CD4-positive, alpha-beta T cell (primary cell): ENCODE results near the gene PTTG2. TPM values are rescaled to one million over a fixed set of nuclear protein-coding genes. Genes with fewer than 3 reads are reported as not detected.

Source experiments
- ATAC-seq: fragments of 200-7000 bp; cut with Tn5 transposase; one replicate; pipeline ENCODE4 v1.10.0; 2022; ENCODE audit warnings: mild to moderate bottlenecking; ENCODE audit not compliant: poor library complexity
- CTCF ChIA-PET: fragments of 350-600 bp; sonication (Branson Sonifier 250); formaldehyde crosslinking; loops from one replicate; lab custom pipeline; 2021; ENCODE audit warnings: antibody characterized with exemption, inconsistent platforms; lab: Charles Lee
- POLR2A ChIA-PET: fragments of 350-600 bp; sonication (Branson Sonifier 250); formaldehyde crosslinking; loops from one replicate; lab custom pipeline; 2021; ENCODE audit warnings: antibody characterized with exemption, inconsistent platforms; lab: Charles Lee
- DNase-seq, 14 experiments: peaks; one replicate each; pipeline ENCODE4 v3.0.0-alpha.2; 2013 to 2020; ENCODE audit warnings: mixed read lengths in 2 of 14
- H3K27ac ChIP-seq, 2 donors: one replicate each; pipeline versions ENCODE4 v1.5.1 to v1.7.0; 2013; ENCODE audit warnings: low read length in 2 of 2, low read depth in 1 of 2, mild to moderate bottlenecking in 1 of 2
- H3K27me3 ChIP-seq, 2 experiments: 1 replicate in 1 of 2; 2 replicates in 1 of 2; pipeline versions ENCODE4 v1.6.1 to v1.7.0; 2013; ENCODE audit warnings: low read length in 2 of 2, control low read depth in 1 of 2, mild to moderate bottlenecking in 1 of 2, moderate library complexity in 1 of 2; ENCODE audit not compliant: insufficient read depth in 2 of 2, control insufficient read depth in 1 of 2
- H3K36me3 ChIP-seq: one replicate; pipeline ENCODE4 v1.6.1; 2013; ENCODE audit warnings: low read length, control low read depth; ENCODE audit not compliant: insufficient read depth
- H3K4me1 ChIP-seq: one replicate; pipeline ENCODE4 v1.6.1; 2013; ENCODE audit warnings: low read length, control low read depth; ENCODE audit not compliant: insufficient read depth
- H3K4me3 ChIP-seq: one replicate; pipeline ENCODE4 v1.5.1; 2013; ENCODE audit warnings: mild to moderate bottlenecking, low read length, moderate library complexity
- H3K9me3 ChIP-seq, 2 experiments: 1 replicate in 1 of 2; 2 replicates in 1 of 2; pipeline versions ENCODE4 v1.6.1 to v1.7.0; 2013; ENCODE audit warnings: low read length in 2 of 2, mild to moderate bottlenecking in 2 of 2, control low read depth in 1 of 2, moderate library complexity in 1 of 2; ENCODE audit not compliant: control insufficient read depth in 1 of 2, insufficient read depth in 1 of 2
- H3K27ac Mint-ChIP-seq: one replicate; pipeline ENCODE4 v1.8.0; 2020; ENCODE audit warnings: mixed read lengths
- H3K27me3 Mint-ChIP-seq: one replicate; pipeline ENCODE4 v1.8.0; 2021; ENCODE audit warnings: mixed read lengths
- H3K36me3 Mint-ChIP-seq: one replicate; pipeline ENCODE4 v1.8.0; 2021; ENCODE audit warnings: low read depth, mixed read lengths
- H3K4me1 Mint-ChIP-seq: one replicate; pipeline ENCODE4 v1.8.0; 2021; ENCODE audit warnings: low read depth, mixed read lengths
- H3K4me3 Mint-ChIP-seq: one replicate; pipeline ENCODE4 v1.8.0; 2020; ENCODE audit warnings: mild to moderate bottlenecking, mixed read lengths
- H3K9me3 Mint-ChIP-seq: one replicate; pipeline ENCODE4 v1.8.0; 2020; ENCODE audit warnings: mixed read lengths
- intact Hi-C, 2 experiments: fragments of 100-400 bp; cut with DNase I in 1 of 2; cut with micrococcal nuclease in 1 of 2; formaldehyde crosslinking; loops; one replicate each; pipeline versions ENCODE4 v1.15.1 to v1.9.0; 2023 to 2025; cut with DNase I, micrococcal nuclease
- polyA plus RNA-seq, 2 donors: library from polyadenylated mRNA; unstranded; fragments of 120-200 nt; gene quantifications; one replicate each; pipeline ENCODE4 v1.2.1, GENCODE V29; 2013
- total RNA-seq, 174 experiments: library from RNA in 2 of 174; stranded (reverse) in 2 of 174; gene quantifications; one replicate each; pipeline ENCODE4 v1.2.3 and lab custom pipeline; 2021 to 2026
- TF ChIP-seq, protein P1 (sequence below): fragments of 200-600 bp; IDR thresholded peaks from one replicate; pipeline ENCODE4 v1.8.0; 2022; ENCODE audit warnings: antibody characterized with exemption, mild to moderate bottlenecking

Gene PTTG2
- total RNA-seq (1 to 10 TPM in 1 of 2 experiments, under 1 TPM in 1; 0.55 to 1.3 TPM), total RNA-seq (lab: John Stamatoyannopoulos, UW) (0 to 1.6 (median 0.23) reads per million in 172 experiments)
- 0.73 TPM for polyA plus RNA-seq (2013, experiment 1 of 2)
- 0.99 TPM for polyA plus RNA-seq (2013, experiment 2 of 2)

DNA sequence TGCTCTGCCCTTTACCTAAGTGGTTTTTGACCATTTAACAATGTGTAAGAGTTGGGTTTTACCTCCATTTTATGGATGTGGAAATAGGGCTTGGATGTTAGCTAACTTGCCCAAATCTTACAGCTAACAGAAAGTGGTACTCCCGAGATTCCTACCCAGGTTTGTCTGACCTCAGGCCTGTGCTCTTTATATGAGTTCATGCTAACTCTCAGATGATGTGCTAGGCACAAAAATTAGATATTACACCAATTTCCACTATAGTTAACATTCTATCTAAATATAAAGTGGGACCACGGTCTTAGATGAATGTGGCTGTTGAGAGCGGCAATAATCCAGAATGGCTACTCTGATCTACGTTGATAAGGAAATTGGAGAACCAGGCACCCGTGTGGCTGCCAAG, at the start of gene PTTG2:
PTTG2 (plus strand) TSS at position 301 of the 400 bp plus-strand sequence; CDS start at position 338, 37 bp downstream.
- H3K9me3 Mint-ChIP-seq = no peaks in the 10 kb centered on the region
- H3K36me3 Mint-ChIP-seq = no peaks in the 10 kb centered on the region
- H3K36me3 ChIP-seq = no peaks in the 10 kb centered on the region
- H3K27me3 Mint-ChIP-seq = no peaks in the 10 kb centered on the region
- no peaks in the 10 kb centered on the region for H3K9me3 ChIP-seq
- TF ChIP-seq, protein P1, sequence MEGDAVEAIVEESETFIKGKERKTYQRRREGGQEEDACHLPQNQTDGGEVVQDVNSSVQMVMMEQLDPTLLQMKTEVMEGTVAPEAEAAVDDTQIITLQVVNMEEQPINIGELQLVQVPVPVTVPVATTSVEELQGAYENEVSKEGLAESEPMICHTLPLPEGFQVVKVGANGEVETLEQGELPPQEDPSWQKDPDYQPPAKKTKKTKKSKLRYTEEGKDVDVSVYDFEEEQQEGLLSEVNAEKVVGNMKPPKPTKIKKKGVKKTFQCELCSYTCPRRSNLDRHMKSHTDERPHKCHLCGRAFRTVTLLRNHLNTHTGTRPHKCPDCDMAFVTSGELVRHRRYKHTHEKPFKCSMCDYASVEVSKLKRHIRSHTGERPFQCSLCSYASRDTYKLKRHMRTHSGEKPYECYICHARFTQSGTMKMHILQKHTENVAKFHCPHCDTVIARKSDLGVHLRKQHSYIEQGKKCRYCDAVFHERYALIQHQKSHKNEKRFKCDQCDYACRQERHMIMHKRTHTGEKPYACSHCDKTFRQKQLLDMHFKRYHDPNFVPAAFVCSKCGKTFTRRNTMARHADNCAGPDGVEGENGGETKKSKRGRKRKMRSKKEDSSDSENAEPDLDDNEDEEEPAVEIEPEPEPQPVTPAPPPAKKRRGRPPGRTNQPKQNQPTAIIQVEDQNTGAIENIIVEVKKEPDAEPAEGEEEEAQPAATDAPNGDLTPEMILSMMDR = no peak
- H3K27ac ChIP-seq = no peak within 1 kb of the TSS
- DNase-seq = no peak
- no peak within 1 kb of the TSS for H3K4me3 Mint-ChIP-seq
- no peaks in the 10 kb centered on the region for H3K27me3 ChIP-seq
- no peak within 1 kb of the TSS for H3K4me3 ChIP-seq
- CTCF ChIA-PET = no interaction called here
- POLR2A ChIA-PET = no interaction called here
- no peak within 1 kb of the TSS for H3K27ac Mint-ChIP-seq
- intact Hi-C loops = no loop called here
- H3K4me1 ChIP-seq = no peaks in the 10 kb centered on the region
- H3K4me1 Mint-ChIP-seq = peaks cover 4% of the 10 kb centered on the region
- no peak for ATAC-seq

DNA sequence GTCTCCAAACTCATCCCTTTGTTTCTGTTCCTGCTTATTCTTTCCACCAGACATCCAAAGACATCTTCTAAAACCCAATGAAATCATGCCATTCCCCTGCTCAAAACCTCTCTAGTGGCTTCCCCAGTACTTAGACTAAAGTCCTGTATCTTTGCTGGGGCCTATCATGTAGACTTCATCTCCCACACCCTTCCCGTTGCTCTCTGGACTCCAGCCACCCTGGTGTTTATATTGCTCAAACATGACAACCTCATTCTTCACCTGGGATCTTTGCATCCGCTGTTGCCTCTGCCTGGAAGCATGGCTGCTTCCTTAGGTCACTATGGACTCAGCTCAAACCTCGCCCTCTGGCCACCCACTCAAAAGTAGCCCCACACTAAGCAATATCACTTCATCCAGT, 45.7 kb upstream of the PTTG2 start:
- no peak for ATAC-seq
- no peaks in the 10 kb centered on the region for H3K9me3 Mint-ChIP-seq
- Histone ChIP-seq H3K4me3 (no peak overlapping the region), H3K9me3 (no peaks in the 10 kb centered on the region), H3K27ac (no peak overlapping the region), H3K27me3 (no peaks in the 10 kb centered on the region), H3K4me1 (no peaks in the 10 kb centered on the region), H3K36me3 (no peaks in the 10 kb centered on the region)
- no peak for DNase-seq
- intact Hi-C loops = no loop called here
- H3K4me1 Mint-ChIP-seq = peaks cover 22% of the 10 kb centered on the region
- H3K36me3 Mint-ChIP-seq = no peaks in the 10 kb centered on the region
- no peaks in the 10 kb centered on the region for H3K27me3 Mint-ChIP-seq
- CTCF ChIA-PET = interaction anchor here (0.6 kb wide), 1 partner anchor 70 kb away, joined by 3 read pairs; no protein-coding TSS in a partner anchor
- POLR2A ChIA-PET = interaction anchor here (0.7 kb wide), 1 partner anchor 108 kb away, joined by 3 read pairs; no protein-coding TSS in a partner anchor
- H3K27ac Mint-ChIP-seq = no peak overlapping the region
- TF ChIP-seq, protein P1 = no peak
- no peak overlapping the region for H3K4me3 Mint-ChIP-seq

DNA sequence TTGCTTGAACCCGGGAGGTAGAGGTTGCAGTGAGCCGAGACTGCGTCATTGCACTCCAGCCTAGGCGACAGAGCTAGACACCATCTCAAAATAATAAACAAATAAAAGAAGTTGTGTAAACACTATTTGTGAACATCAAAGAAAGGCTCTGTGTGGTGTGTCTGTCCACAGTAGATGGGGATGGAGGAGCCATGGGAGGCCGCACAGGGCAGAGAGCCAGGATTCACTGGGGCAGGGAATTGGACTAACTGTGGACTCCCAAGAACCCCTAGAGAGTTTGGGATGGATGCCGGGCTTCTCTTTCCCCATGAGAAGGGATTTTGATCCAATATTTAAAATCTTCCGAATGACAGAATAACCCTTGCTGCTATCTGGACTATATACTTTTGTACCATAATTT, 42.8 kb upstream of the PTTG2 start:
- Mint-ChIP-seq H3K9me3 (no peaks in the 10 kb centered on the region), H3K27ac (no peak overlapping the region)
- H3K36me3 ChIP-seq = peaks cover 1% of the 10 kb centered on the region

More for the DNA sequence above, 42.8 kb upstream of the PTTG2 start:
- Histone ChIP-seq H3K4me3 (no peak overlapping the region), H3K27me3 (no peaks in the 10 kb centered on the region), H3K4me1 (no peaks in the 10 kb centered on the region), H3K27ac (no peak overlapping the region), H3K9me3 (peaks cover 0 to 4% of the 10 kb centered on the region in 2 experiments)
- DNase-seq = no peak
- POLR2A ChIA-PET = no interaction called here
- Mint-ChIP-seq H3K4me3 (no peak overlapping the region), H3K27me3 (no peaks in the 10 kb centered on the region), H3K4me1 (peaks cover 19% of the 10 kb centered on the region), H3K36me3 (peaks cover 8% of the 10 kb centered on the region)
- CTCF ChIA-PET = no interaction called here
- TF ChIP-seq, protein P1 = no peak
- intact Hi-C loops = no loop called here
- no peak for ATAC-seq
